Measurements from ENCODE around the gene IQGAP2.

DNA sequence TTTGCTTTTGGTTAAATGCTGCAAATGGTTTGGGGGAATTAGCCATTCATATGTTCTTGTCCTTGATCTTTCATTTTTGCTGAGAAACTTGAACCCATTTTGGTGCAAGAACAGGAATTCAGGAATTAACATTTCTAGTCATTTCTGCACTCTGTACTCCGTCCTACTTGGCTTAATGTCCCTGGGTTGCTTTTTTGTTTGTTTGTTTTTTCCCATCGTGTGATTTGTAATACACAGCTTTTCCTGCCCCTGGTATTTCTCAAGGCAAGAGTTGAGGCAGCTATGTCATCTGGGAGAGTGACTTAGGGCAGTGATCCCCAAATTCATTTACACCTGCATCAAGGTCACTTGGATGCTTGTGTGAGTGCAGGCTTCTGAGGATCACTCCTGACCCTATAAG, 71.3 kb downstream of the IQGAP2 start:
- TF ChIP-seq, protein P1, sequence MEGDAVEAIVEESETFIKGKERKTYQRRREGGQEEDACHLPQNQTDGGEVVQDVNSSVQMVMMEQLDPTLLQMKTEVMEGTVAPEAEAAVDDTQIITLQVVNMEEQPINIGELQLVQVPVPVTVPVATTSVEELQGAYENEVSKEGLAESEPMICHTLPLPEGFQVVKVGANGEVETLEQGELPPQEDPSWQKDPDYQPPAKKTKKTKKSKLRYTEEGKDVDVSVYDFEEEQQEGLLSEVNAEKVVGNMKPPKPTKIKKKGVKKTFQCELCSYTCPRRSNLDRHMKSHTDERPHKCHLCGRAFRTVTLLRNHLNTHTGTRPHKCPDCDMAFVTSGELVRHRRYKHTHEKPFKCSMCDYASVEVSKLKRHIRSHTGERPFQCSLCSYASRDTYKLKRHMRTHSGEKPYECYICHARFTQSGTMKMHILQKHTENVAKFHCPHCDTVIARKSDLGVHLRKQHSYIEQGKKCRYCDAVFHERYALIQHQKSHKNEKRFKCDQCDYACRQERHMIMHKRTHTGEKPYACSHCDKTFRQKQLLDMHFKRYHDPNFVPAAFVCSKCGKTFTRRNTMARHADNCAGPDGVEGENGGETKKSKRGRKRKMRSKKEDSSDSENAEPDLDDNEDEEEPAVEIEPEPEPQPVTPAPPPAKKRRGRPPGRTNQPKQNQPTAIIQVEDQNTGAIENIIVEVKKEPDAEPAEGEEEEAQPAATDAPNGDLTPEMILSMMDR (IDR thresholded peaks at IDR 0.05; ENCODE audit: low read depth, low read length, poor library complexity, severe bottlenecking) = no peak
- no peak for TF ChIP-seq EZH2phosphoT487 (IDR thresholded peaks at IDR 0.05; ENCODE audit: borderline replicate concordance, low read length)

Data from DOHH2 (cell line).